Fibroblast of villous mesenchyme (primary cell): ENCODE results near the gene CANT1. TPM values are rescaled to one million over a fixed set of nuclear protein-coding genes. Genes with fewer than 3 reads are reported as not detected.
A peak's percentile ranks its signal among the peaks of the same experiment; 100 is the strongest.

Source experiments
- DNase-seq: peaks from one replicate; pipeline ENCODE4 v3.0.0-alpha.2; 2010; ENCODE audit warnings: low read depth
- H3K4me3 ChIP-seq: 2 replicates; pipeline ENCODE4 v1.5.1; 2011; ENCODE audit warnings: low read depth, mild to moderate bottlenecking, low read length
- total RNA-seq: library from RNA; depleted of rRNA; stranded (reverse); fragments of >200 nt; gene quantifications from 2 replicates; pipeline ENCODE4 v1.2.3, GENCODE V29; 2012
- TF ChIP-seq, protein P1 (sequence below): IDR thresholded peaks from 2 replicates; pipeline ENCODE4 v1.5.1; 2012; ENCODE audit warnings: low read depth, mild to moderate bottlenecking, low read length; ENCODE audit not compliant: insufficient read depth

Gene CANT1
- total RNA-seq, 1 donor: 63.9 TPM

DNA sequence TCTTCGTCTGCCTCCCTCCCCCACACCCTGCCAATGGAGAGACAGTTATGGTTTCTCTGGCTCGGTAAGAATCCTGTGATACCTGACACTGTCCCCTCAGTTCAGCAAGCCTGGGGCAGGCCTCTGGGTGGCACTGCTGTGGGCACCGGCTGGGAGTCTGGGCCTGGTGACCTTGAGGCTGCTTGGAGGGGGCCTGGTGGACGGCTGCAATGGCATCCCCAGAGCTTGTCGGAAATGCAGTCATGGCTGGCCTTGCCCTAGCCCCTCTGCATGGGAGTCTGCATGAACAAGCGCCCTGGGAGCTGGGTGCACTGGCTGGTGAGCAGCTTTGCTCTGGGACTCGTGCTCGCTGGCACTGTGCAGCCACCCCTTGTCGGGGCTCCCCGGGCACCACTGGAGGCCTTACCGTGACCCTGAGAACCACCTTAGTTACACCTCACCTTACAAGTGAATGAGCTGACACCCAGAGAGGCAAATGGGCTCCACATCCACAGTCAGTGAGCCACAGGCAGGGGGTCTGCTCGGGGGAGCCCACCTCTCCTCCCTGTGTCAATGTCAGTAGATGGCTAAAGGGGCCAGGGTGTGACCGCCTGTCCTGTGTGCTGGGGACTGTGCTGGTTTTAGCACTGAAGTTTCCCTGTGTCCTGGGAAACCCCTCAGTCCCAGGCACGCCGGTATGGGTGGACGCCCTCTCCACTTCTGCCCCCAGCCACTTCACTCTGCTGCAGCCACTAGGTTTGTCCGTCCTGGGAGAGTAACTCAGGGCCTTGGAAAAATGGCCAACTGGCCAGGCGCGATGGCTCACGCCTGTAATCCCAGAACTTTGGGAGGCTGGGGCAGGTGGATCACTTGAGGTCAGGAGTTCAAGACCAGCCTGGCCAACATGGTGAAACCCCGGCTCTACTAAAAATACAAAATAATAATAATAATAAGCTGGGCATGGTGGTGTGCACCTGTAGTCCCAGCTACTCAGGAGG is 31.3 kb downstream of the CANT1 start:
- DNase-seq: no peak
- TF ChIP-seq, protein P1, sequence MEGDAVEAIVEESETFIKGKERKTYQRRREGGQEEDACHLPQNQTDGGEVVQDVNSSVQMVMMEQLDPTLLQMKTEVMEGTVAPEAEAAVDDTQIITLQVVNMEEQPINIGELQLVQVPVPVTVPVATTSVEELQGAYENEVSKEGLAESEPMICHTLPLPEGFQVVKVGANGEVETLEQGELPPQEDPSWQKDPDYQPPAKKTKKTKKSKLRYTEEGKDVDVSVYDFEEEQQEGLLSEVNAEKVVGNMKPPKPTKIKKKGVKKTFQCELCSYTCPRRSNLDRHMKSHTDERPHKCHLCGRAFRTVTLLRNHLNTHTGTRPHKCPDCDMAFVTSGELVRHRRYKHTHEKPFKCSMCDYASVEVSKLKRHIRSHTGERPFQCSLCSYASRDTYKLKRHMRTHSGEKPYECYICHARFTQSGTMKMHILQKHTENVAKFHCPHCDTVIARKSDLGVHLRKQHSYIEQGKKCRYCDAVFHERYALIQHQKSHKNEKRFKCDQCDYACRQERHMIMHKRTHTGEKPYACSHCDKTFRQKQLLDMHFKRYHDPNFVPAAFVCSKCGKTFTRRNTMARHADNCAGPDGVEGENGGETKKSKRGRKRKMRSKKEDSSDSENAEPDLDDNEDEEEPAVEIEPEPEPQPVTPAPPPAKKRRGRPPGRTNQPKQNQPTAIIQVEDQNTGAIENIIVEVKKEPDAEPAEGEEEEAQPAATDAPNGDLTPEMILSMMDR: peak; percentile 6
- peak overlapping the region; percentile 65 for H3K4me3 ChIP-seq

DNA sequence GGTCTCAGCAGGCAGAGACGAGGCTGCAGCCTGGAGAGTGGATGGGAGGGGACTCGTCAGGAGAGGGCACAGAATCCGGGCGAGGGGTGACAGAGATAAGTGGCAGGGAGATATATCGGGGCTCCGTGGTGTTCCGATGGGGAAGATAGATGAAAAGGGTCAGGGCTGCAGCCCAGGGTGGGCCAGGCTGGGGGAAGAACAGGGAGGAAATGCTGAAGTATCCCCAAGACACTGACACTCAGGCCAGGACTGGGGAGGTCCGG is 32.0 kb downstream of the CANT1 start:
- no peak for DNase-seq
- H3K4me3 ChIP-seq: peak overlapping the region; percentile 65
- TF ChIP-seq, protein P1: no peak

DNA sequence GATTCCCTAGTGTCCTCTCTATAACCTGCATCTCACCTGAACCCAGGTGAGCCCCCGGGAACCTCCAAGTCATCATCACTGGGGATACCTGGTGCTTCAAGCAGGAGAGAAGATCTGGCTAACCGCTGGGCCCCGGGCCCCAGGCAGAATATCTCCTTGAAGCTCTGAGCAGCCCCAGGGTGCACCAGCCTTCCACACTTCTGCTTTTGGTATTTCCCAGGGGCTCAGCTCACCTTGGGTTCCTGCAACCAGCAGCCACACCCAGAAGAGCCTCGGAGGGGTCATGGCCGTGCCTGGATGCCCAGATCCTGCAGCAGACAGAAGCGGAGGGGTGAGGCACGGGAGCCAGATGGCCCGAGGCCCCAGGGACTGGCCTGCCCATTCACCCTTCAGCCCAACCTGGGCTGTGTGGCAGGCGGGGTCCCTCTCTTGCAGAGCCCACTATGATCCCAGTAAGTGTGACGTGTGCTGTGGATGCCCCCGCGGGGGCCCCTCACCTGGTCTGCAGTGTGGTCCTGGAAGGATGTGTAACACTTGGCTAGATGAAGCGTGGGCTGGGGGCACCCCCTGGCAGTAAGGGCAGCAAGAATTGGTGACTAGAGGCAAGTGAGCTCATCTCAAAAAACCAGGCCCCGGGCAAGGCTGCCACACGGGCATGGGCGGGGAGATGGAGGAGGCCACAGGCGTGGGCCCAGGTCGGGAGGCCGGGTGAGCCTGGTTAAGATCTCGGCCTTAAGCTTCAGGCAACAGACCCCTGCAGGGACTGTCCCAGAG is 32.5 kb downstream of the CANT1 start:
- TF ChIP-seq, protein P1: no peak
- no peak for DNase-seq

DNA sequence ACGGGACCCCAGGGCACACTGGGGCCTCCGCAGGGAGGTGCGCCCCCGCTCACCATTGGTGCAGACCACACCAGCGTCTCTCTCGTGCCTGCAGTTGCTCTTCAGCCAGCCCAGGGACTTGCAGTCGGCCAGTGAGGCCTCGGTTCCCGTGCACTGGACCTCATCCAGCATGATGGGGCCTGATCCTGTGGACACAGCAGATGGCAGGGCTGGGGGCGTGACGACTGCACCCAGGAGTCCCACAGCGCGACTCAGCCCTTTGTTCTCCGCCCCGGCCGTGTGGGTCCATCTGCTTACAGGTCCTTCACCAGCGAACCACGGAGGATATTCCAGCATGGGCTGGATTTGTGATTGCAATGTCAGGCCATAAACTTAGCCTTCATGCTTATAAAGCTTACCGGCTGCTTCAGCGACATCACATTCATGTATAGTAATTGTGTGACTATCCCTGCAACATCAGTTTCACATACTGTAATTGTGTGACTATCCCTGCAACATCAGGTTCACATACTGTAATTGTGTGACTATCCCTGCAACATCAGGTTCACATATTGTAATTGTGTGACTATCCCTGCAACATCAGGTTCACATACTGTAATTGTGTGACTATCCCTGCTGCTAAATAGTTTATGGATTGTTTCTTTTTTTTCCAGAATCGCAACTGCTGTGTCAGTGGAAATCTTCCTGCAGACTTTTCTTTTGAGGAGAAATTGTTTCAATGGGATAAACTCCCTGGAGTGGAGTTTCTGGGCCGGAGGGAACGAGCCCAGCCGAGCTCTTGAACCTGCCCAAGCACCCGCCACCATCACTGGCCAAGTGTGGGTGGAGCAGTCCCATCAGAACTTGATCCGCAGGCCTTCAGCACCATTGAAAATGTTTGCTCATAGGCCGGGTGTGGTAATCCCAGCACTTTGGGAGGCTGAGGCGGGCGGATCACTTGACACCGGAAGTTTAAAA is 34.7 kb downstream of the CANT1 start:
- TF ChIP-seq, protein P1: no peak
- no peak overlapping the region for H3K4me3 ChIP-seq
- DNase-seq: peak; percentile 89

More for the DNA sequence above, 32.5 kb downstream of the CANT1 start:
- H3K4me3 ChIP-seq: peak overlapping the region; percentile 65

DNA sequence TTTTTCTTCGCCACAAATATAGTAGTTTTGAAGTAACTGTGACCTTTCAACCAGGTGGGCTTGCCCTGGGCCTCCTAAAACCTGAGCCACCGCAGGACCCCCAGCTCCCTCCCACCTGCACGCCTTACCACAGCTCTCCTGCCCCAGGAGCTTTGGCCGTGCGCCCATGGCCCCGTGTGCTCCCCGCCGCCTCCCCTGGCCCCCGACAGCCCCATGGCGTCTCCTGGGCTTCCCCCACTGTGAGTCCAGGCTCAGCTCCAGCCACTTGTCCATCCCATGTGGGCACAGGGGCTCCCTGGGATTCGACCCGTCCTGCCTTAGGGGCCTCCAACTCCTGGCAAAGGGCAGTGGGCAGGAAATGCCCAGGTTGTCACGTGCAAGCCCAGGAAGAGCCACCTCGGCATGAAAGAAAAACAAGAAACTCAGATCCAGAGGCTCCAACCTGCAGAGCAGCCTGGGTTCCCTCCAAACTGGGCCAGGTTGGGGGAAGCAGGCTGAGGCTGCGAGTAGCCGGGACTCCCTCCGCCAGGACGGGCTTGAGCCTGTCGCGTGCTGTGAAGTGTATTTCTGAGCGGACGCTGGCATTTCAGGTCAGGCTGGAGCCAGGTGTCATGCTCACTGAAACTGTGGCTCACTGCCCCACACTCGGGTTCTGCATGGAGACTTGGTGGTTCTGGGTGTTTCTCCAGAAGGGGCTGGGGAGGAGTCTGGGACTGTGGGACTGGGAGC is 35.6 kb downstream of the CANT1 start:
- H3K4me3 ChIP-seq: no peak overlapping the region
- TF ChIP-seq, protein P1: no peak
- DNase-seq: no peak

DNA sequence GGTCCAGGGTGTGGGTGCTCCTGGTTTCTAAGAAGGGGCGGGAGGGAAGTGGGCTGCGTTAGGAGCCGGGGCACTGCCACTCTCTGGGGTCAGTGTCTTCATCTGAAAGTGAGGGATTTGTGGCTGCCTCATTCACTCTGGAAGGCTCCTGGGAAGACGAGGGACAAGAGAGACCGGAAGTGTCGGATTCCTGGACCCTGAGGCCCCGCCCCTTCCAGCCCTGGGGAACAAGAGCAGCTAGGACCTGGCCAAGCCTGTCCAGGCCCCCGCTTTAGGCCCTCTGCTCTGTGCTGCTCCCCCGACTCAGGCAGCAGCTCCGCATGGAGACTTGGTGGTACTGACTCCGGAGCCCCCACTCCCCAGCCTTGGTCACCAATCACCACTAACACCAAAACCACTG is 36.4 kb downstream of the CANT1 start:
- TF ChIP-seq, protein P1: no peak
- DNase-seq: no peak
- no peak overlapping the region for H3K4me3 ChIP-seq
